Neutrophil (primary cell): ENCODE results near the gene PHOSPHO1.
"Not testable (repeated sequence)": the region's sequence is repeated elsewhere in the genome, so short reads cannot be mapped to it uniquely, and the experiment has no call there.

Experiments
- H3K27ac ChIP-seq: fragments of 200-600 bp; sonication (generic); 2 replicates; pipeline ENCODE4 v1.5.1; 2016; ENCODE audit warnings: mild to moderate bottlenecking, moderate library complexity
- H3K27me3 ChIP-seq: fragments of 200-600 bp; sonication (generic); 2 replicates; pipeline ENCODE4 v1.6.0; 2016; ENCODE audit warnings: mild to moderate bottlenecking
- H3K36me3 ChIP-seq: fragments of 200-600 bp; sonication (generic); 2 replicates; pipeline ENCODE4 v1.5.1; 2017
- H3K4me1 ChIP-seq, 2 experiments: fragments of 200-600 bp in 1 of 2; sonication (generic) in 1 of 2; 1 replicate in 1 of 2; 2 replicates in 1 of 2; pipeline versions ENCODE4 v1.5.1 to v1.6.1; 2013 to 2016; ENCODE audit warnings: low read depth in 1 of 2, low read length in 1 of 2, mild to moderate bottlenecking in 1 of 2, moderate library complexity in 1 of 2; ENCODE audit not compliant: control insufficient read depth in 1 of 2, insufficient read depth in 1 of 2
- H3K4me3 ChIP-seq, 2 experiments: fragments of 200-600 bp in 1 of 2; sonication (generic) in 1 of 2; 1 replicate in 1 of 2; 2 replicates in 1 of 2; pipeline ENCODE4 v1.5.1; 2013 to 2016; ENCODE audit warnings: low read depth in 1 of 2, low read length in 1 of 2, mild to moderate bottlenecking in 1 of 2, moderate library complexity in 1 of 2
- H3K9me3 ChIP-seq: fragments of 200-600 bp; sonication (generic); 2 replicates; pipeline ENCODE4 v1.5.1; 2016
- CTCF ChIP-seq: fragments of 200-600 bp; sonication (generic); IDR thresholded peaks from 2 replicates; pipeline ENCODE4 v1.5.1; 2016; ENCODE audit warnings: antibody characterized with exemption

Gene PHOSPHO1

GRCh38 chr17:49269356-49269755, 38.8 kb upstream of the PHOSPHO1 start:
- Histone ChIP-seq H3K27me3 (no peaks in the 10 kb centered on the region), H3K9me3 (no peaks in the 10 kb centered on the region), H3K4me3 (no peak overlapping the region), H3K27ac (no peak overlapping the region), H3K36me3 (no peaks in the 10 kb centered on the region), H3K4me1 (no peaks in the 10 kb centered on the region)
- TF ChIP-seq CTCF = no peak

DNA sequence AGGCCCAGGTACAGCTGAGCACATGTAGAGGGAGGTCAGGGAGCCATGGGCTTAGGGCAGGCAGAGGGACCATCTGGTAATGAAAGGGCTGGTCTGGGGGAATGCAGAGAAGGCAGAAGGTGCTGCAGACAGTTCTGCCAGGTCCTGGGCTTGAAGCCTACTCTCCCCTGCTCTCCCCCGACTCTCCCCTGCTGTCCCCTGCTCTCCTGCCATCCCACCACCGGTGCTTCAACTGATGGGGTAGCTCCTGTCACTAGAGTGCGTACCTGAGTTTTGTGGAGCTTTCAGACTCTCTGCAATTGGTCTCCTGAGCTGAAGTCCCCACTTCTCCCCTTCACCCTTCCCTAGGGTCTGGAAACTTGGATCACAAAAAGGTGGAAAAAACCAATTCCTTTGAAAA, 37.3 kb upstream of the PHOSPHO1 start:
- Histone ChIP-seq H3K36me3 (no peaks in the 10 kb centered on the region), H3K27me3 (no peaks in the 10 kb centered on the region), H3K4me3 (no peak overlapping the region), H3K9me3 (no peaks in the 10 kb centered on the region), H3K27ac (no peak overlapping the region), H3K4me1 (no peaks in the 10 kb centered on the region)
- no peak for TF ChIP-seq CTCF

DNA sequence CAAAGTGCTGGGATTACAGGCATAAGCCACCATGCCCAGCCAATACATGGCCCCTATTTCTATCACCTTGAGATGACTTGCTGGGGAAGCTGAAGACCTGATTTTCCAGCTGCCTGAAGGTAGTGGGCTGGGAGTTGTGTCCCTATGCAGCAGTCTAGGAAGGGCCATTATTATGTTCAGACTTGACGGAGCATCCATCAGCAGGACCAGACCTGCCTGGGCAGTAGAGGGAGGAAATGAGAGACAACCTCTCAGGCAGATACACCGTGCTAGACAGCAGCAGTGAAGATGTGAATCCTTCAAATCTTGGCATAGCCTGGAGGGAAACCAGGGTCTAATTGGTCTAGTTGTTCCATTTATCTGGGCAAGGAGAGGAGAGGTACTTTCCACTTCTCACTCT, 35.6 kb upstream of the PHOSPHO1 start:
- no peaks in the 10 kb centered on the region for H3K27me3 ChIP-seq
- no peaks in the 10 kb centered on the region for H3K9me3 ChIP-seq
- H3K4me3 ChIP-seq = no peak overlapping the region
- no peaks in the 10 kb centered on the region for H3K36me3 ChIP-seq
- H3K4me1 ChIP-seq = peaks cover 3% of the 10 kb centered on the region in 2 experiments
- H3K27ac ChIP-seq = no peak overlapping the region
- no peak for TF ChIP-seq CTCF

- not testable (repeated sequence) for H3K27me3 ChIP-seq, H3K27ac ChIP-seq, H3K4me3 ChIP-seq, H3K9me3 ChIP-seq, H3K36me3 ChIP-seq
- H3K4me1 ChIP-seq = peaks cover 17 to 27% of the 10 kb centered on the region in 2 experiments
Measured at GRCh38 chr17:49261540-49261939, 31.0 kb upstream of the PHOSPHO1 start.

DNA sequence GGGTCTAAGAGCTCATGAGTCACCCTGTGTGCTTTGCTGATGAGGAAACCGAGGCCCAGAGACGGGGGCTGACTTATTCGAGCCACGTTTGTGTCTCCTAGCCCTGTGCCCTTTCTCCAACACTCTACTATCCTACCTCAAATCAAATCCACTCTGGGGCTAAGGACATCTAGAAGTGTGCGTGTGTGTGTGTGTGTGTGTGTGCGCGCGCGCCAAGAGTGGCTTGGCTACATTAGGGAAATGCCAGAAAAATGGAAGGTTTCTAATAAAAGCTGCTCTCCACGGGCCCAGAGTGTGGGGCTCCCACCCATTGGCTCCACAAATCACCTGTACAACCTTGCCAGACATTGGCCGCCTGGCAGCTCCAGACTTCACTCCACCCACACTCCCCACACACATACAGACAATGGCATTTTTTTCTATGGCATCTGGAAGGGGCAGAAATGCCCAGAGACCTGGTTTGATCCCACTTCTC, 30.3 kb upstream of the PHOSPHO1 start:
- Histone ChIP-seq H3K27ac (peak overlapping the region; percentile 87), H3K36me3 (no peaks in the 10 kb centered on the region), H3K9me3 (no peaks in the 10 kb centered on the region), H3K27me3 (no peaks in the 10 kb centered on the region), H3K4me1 (peaks cover 17 to 29% of the 10 kb centered on the region in 2 experiments), H3K4me3 (peak overlapping the region; percentile 70 to 71)
- no peak for TF ChIP-seq CTCF

DNA sequence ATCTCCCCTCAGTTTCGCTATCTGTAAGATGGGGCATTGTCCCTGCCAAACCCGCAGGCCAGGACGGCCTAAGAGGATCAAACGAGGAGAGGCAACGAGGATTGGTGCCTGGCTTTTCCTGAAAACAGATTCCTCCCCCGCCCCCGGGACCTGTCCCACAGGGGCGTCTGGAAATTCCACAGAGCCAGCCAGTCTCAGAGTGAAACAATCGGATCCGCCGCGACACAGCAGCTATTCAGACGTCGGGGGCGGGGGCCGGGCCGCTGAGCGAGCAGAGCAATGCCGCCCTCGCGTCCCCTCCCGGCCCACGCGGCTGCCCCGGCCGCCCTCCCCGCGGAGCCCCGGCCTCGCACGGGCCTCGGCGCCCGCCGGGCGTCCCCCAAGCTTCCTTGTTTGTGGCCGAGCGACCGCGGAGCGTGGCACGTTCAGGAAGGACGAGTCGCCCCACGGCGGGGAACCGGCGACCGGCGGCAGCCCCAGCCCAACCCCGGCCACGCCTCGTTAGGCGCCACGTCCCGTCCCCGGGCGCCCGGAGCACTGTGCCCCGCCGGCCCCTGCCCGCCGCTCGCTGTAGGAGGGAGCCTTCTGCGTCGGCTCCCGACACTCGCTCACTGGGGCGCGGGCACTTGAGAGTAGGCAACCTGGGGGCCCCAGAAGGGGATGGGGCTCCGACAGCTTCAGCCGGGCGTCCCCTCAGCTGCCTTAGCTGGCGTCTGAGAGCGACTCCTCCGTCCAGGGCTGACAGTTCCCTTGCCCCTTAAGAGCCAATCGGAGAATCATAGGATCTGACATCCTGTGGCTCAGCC, 29.6 kb upstream of the PHOSPHO1 start:
- TF ChIP-seq CTCF = peak; percentile 51
- H3K4me1 ChIP-seq = peaks cover 23 to 35% of the 10 kb centered on the region in 2 experiments
- H3K9me3 ChIP-seq = no peaks in the 10 kb centered on the region
- no peaks in the 10 kb centered on the region for H3K27me3 ChIP-seq
- H3K36me3 ChIP-seq = no peaks in the 10 kb centered on the region
- peak overlapping the region; percentile 87 for H3K27ac ChIP-seq
- H3K4me3 ChIP-seq = peak overlapping the region; percentile 70 to 71
